Subcutaneous adipose tissue (tissue), 4 donors: ENCODE data around the gene USP25. TPM values are rescaled to one million over a fixed set of nuclear protein-coding genes. Genes with fewer than 3 reads are reported as not detected.

Experiments
- total RNA-seq, 4 donors: library from RNA; depleted of rRNA; stranded (reverse); fragments of >200 nt; gene quantifications; one replicate each; pipeline ENCODE4 v1.1.0, GENCODE V29; 2016
- TF ChIP-seq, protein P1 (sequence below): fragments of 450-650 bp; IDR thresholded peaks from one replicate; pipeline ENCODE4 v1.5.1; 2016; ENCODE audit warnings: low read depth, mild to moderate bottlenecking, control low read depth, antibody characterized with exemption, moderate library complexity

Gene USP25
- total RNA-seq, 4 donors from 2014 or later = 61.9 to 93.9 (median 72.8) TPM

DNA sequence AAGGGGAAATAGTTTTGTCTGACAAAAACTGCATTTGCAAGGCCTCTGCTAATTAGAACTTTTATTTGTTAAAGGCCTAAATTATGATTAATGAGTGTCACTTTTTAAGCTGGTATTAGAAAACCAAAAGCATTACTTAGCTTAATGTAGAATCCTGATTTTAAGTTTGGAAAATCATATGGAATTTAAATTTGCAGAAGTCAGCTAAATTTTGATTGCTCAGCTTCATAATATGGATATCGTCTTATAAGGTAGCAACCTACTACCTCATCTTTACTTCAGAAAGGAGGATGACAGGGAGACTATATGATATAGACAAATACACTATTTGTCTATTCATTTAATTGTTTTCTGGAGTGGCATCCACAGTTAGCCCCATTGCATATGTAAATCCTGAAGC is 114.0 kb downstream of the USP25 start:
- TF ChIP-seq, protein P1, sequence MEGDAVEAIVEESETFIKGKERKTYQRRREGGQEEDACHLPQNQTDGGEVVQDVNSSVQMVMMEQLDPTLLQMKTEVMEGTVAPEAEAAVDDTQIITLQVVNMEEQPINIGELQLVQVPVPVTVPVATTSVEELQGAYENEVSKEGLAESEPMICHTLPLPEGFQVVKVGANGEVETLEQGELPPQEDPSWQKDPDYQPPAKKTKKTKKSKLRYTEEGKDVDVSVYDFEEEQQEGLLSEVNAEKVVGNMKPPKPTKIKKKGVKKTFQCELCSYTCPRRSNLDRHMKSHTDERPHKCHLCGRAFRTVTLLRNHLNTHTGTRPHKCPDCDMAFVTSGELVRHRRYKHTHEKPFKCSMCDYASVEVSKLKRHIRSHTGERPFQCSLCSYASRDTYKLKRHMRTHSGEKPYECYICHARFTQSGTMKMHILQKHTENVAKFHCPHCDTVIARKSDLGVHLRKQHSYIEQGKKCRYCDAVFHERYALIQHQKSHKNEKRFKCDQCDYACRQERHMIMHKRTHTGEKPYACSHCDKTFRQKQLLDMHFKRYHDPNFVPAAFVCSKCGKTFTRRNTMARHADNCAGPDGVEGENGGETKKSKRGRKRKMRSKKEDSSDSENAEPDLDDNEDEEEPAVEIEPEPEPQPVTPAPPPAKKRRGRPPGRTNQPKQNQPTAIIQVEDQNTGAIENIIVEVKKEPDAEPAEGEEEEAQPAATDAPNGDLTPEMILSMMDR = no peak

GRCh38 chr21:15848634-15849560 is 119.1 kb downstream of the USP25 start:
- TF ChIP-seq, protein P1 = no peak

DNA sequence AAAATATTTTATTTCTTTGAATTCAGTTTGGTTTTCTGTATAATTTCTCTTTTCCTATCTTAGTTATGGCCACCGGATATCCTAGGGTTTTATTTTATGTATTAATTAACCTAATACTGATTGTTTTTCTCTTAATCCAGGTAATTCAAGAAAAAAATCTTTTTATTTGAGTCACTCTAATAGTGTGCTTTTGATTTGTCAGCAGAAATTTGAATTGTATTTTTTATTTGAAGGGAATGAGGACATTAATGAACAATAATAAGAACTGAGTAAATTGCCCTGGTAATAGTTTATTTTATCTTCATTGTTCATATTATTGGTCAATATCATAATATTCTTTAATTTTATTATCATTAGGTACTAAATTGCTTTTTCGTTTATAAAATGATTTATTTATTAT is 120.1 kb downstream of the USP25 start:
- TF ChIP-seq, protein P1 = no peak

DNA sequence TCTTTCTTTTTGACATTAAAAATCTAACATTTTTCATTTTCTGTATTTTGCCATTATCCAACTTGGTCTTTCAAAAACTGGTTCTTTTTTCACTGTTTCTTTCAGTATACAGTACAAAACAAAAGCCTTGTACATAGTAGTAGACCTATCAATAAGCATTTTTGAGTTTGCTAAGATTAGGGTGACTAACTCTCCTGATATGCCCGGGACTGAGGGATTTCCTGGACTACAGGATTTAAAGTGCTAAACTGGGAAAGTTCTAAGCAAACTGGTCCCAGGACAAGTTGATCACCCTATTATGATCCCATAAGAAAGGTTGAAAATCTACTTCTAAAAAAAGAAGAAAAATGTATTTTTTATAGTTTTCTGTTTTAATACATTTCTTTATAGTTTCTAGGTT is 120.9 kb downstream of the USP25 start:
- TF ChIP-seq, protein P1 = no peak

DNA sequence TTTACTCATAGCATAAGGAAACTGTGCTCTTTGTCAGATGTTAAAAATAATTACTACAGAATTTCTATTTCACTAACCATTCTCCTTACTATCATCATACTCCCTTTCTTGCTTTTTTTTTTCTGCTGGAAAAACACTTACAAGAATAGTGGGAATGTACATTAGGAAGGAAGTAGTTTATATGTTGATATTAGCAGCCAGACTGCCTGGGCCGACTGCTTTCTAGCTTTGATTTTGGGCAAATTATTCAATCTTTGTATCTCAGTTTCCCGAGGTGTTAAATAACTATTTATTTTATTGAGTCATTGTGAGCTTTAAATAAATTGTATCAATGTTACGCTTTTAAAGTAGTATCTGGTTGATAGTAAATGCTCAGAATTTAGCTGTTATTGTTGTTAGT is 122.4 kb downstream of the USP25 start:
- TF ChIP-seq, protein P1 = no peak

DNA sequence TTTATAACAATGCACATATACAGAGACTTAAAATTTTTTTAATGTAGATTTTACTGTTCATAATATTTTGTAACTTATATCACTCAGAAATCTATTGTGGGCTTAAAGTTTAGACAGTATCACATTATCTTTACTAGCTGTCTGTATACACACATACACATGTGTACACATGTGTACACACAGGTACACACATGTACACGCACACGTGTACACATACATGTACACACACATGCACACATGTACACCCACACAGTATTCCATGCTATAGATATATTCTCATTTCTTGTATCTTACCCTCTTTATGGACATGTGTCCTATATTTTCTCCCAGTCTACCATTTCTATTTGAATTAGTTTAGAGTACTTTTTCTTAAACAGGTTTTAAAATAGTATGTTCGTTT is 123.3 kb downstream of the USP25 start:
- TF ChIP-seq, protein P1 = no peak

- TF ChIP-seq, protein P1 = no peak
Measured at GRCh38 chr21:15856813-15857212, 127.0 kb downstream of the USP25 start.
